ENCODE measurements around the gene PTPRG. TPM values are rescaled to one million over a fixed set of nuclear protein-coding genes. Genes with fewer than 3 reads are reported as not detected.

PTPRG gene
- total and polyA plus RNA-seq, 2 donors (not counting 3 experiments of a cell fraction or from before 2014, with no cell fraction given) = 8.9 to 39.1 TPM

- BruUV-seq (replicated peaks) = no TSS peak
- no peaks in the 10 kb centered on the region for H3K4me1 ChIP-seq (ENCODE audit: control insufficient read depth, extremely low read depth, insufficient read depth, low read length)
- H3K27ac ChIP-seq (ENCODE audit: insufficient read depth, low read depth, low read length) = no peak overlapping the region
- H3K9ac ChIP-seq (replicated peaks; ENCODE audit: extremely low read depth, insufficient read depth, low read length) = no peak overlapping the region
- ChIA-PET POLR2A (no interaction called here), CTCF (interaction anchor here (0.6 to 1.1 kb wide), 4 partner anchors 16 to 317 kb away, joined by 3 to 5 read pairs (median 4); no protein-coding TSS in a partner anchor)
- no peaks in the 10 kb centered on the region for H4K20me1 ChIP-seq (replicated peaks; ENCODE audit: control insufficient read depth, extremely low read depth, insufficient read depth, low read length)
- H3K79me2 ChIP-seq (ENCODE audit: control insufficient read depth, insufficient read depth, low read length) = no peaks in the 10 kb centered on the region
- no peak overlapping the region for H3K4me3 ChIP-seq (replicated peaks in 1 of 3; ENCODE audit: insufficient read depth in 1 of 3, low read depth in 1 of 3, low read length in 3 of 3)
- DNase-seq (ENCODE audit: low read depth, low spot score) (no peak), FAIRE-seq (no peak)
- no peaks in the 10 kb centered on the region for H3K36me3 ChIP-seq (ENCODE audit: control insufficient read depth in 2 of 2, extremely low read depth in 1 of 2, insufficient read depth in 2 of 2, low read length in 2 of 2)
- no peaks in the 10 kb centered on the region for H3K27me3 ChIP-seq (ENCODE audit: control insufficient read depth in 2 of 2, insufficient read depth in 2 of 2, low read length in 2 of 2)
- TF ChIP-seq GATA2 (IDR thresholded peaks at IDR 0.05; ENCODE audit: insufficient read depth, insufficient read length, low read depth, low read length) = no peak
- TF ChIP-seq JUN (IDR thresholded peaks at IDR 0.05; ENCODE audit: borderline replicate concordance, insufficient read depth, insufficient read length, low read depth) = no peak
- no peak for TF ChIP-seq POLR2A (IDR thresholded peaks at IDR 0.05; ENCODE audit: low read depth, low read length)
- TF ChIP-seq, protein P1, sequence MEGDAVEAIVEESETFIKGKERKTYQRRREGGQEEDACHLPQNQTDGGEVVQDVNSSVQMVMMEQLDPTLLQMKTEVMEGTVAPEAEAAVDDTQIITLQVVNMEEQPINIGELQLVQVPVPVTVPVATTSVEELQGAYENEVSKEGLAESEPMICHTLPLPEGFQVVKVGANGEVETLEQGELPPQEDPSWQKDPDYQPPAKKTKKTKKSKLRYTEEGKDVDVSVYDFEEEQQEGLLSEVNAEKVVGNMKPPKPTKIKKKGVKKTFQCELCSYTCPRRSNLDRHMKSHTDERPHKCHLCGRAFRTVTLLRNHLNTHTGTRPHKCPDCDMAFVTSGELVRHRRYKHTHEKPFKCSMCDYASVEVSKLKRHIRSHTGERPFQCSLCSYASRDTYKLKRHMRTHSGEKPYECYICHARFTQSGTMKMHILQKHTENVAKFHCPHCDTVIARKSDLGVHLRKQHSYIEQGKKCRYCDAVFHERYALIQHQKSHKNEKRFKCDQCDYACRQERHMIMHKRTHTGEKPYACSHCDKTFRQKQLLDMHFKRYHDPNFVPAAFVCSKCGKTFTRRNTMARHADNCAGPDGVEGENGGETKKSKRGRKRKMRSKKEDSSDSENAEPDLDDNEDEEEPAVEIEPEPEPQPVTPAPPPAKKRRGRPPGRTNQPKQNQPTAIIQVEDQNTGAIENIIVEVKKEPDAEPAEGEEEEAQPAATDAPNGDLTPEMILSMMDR (IDR thresholded peaks at IDR 0.05; ENCODE audit: extremely low read depth in 1 of 2, insufficient read depth in 1 of 2, low read depth in 1 of 2, low read length in 2 of 2) = no peak
- no peak for TF ChIP-seq EZH2 (IDR thresholded peaks at IDR 0.05; ENCODE audit: borderline replicate concordance, low read depth, low read length, severe bottlenecking)
- no peak for TF ChIP-seq FOS (IDR thresholded peaks at IDR 0.05; ENCODE audit: borderline replicate concordance, insufficient read depth, low read length)
- TF ChIP-seq POLR2AphosphoS5 (IDR thresholded peaks at IDR 0.05; ENCODE audit: insufficient read depth, low read depth, low read length) = no peak
- no peak for TF ChIP-seq MYC (IDR thresholded peaks at IDR 0.05; ENCODE audit: low read depth, low read length)
- TF ChIP-seq, protein P2, sequence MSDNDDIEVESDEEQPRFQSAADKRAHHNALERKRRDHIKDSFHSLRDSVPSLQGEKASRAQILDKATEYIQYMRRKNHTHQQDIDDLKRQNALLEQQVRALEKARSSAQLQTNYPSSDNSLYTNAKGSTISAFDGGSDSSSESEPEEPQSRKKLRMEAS (IDR thresholded peaks at IDR 0.05; ENCODE audit: insufficient read depth, insufficient read length) = no peak
- no peaks in the 10 kb centered on the region for H3K9me1 ChIP-seq (replicated peaks; ENCODE audit: control insufficient read depth, extremely low read depth, insufficient read depth, low read length)
- dilution Hi-C loops (cut with MboI; ENCODE audit: extremely low pct_ligation_motif_present, low sequenced_read_pairs) (no loop called here), intact Hi-C loops (cut with micrococcal nuclease) (no loop called here)
- H3K4me2 ChIP-seq (ENCODE audit: insufficient read depth, low read length) = no peak overlapping the region
- no peak overlapping the region for H2AFZ ChIP-seq (ENCODE audit: low read depth, low read length)
- no peaks in the 10 kb centered on the region for H3K9me3 ChIP-seq (replicated peaks; ENCODE audit: control insufficient read depth, insufficient read depth, low read length)
Measured at GRCh38 chr3:61871644-61872043, 310.3 kb downstream of the PTPRG start.
